Adrenal gland (tissue), 12 donors: ENCODE data around the gene TOX2. TPM values are rescaled to one million over a fixed set of nuclear protein-coding genes. Genes with fewer than 3 reads are reported as not detected.

ENCODE experiments used
- DNase-seq, 7 donors: peaks; one replicate each; pipeline ENCODE4 v3.0.0-alpha.2; 2019 to 2020
- H3K27ac ChIP-seq, 5 donors: fragments of 200-600 bp; sonication (generic) in 4 of 5; 1 replicate in 3 of 5; 2 replicates in 2 of 5; pipeline versions ENCODE4 v1.5.1 to v1.8.0; 2016 to 2020; ENCODE audit warnings: mild to moderate bottlenecking in 1 of 5
- H3K27me3 ChIP-seq: fragments of 200-600 bp; 2 replicates; pipeline ENCODE4 v1.8.0; 2021
- H3K36me3 ChIP-seq, 2 donors: fragments of 200-600 bp; replicated peaks in 1 of 2; 1 replicate in 1 of 2; 2 replicates in 1 of 2; pipeline versions ENCODE4 v1.5.1 to v1.8.0; 2018 to 2022
- H3K4me1 ChIP-seq, 2 donors: fragments of 200-600 bp; replicated peaks in 1 of 2; 1 replicate in 1 of 2; 2 replicates in 1 of 2; pipeline versions ENCODE4 v1.5.1 to v1.8.0; 2018 to 2021
- H3K4me3 ChIP-seq, 4 donors: fragments of 200-600 bp; sonication (generic) in 3 of 4; one replicate each; pipeline ENCODE4 v1.5.1; 2016 to 2018
- H3K9me3 ChIP-seq, 3 donors: fragments of 200-600 bp; sonication (generic) in 1 of 3; replicated peaks in 1 of 3; 1 replicate in 2 of 3; 2 replicates in 1 of 3; pipeline versions ENCODE4 v1.5.1 to v1.8.0; 2016 to 2021
- CTCF ChIP-seq, 6 experiments: fragments of 450-650 bp in 4 of 6; fragments of 200-600 bp in 2 of 6; sonication (generic) in 1 of 6; IDR thresholded peaks; 1 replicate in 5 of 6; 2 replicates in 1 of 6; pipeline versions ENCODE4 v1.5.1 to v1.8.0; 2016 to 2021; ENCODE audit warnings: antibody characterized with exemption in 6 of 6, mild to moderate bottlenecking in 2 of 6, moderate library complexity in 1 of 6
- POLR2A ChIP-seq, 2 donors: fragments of 450-650 bp; IDR thresholded peaks; one replicate each; pipeline ENCODE4 v1.6.1; 2017; ENCODE audit warnings: antibody characterized with exemption in 2 of 2, mild to moderate bottlenecking in 2 of 2, moderate library complexity in 1 of 2
- WGBS, 4 donors: extraction: QIAGEN DNeasy Blood & Tissue Kit in 2 of 4; methylation state at CpG; one replicate each; pipeline versions ENCODE4 v1.1.5 to v1.1.7; 2013 to 2017; 5-methylcytosine and 5-hydroxymethylcytosine counted together
- intact Hi-C, 2 donors: fragments of 100-400 bp; cut with DNase I; formaldehyde crosslinking; loops; one replicate each; pipeline versions ENCODE4 v1.14.1 to v1.15.0; 2022 to 2023
- polyA plus RNA-seq, 3 donors: library from polyadenylated mRNA; stranded (reverse); fragments of 200-250 nt in 2 of 3; fragments of 350-450 nt in 1 of 3; fragmentation: Illumina TruSeq in 1 of 3; extraction: RNeasy Lipid Tissue Mini Kit (QIAGEN cat#74804) in 1 of 3; gene quantifications; one replicate each; pipeline ENCODE4 v1.2.3, GENCODE V29; 2013 to 2014
- total RNA-seq, 9 donors: library from RNA; depleted of rRNA in 4 of 9; stranded (reverse); fragments of >200 nt in 4 of 9; fragments of 120-200 nt in 1 of 9; fragmentation: NEBNext Ultra II Directional in 1 of 9; extraction: Animal tissue kit (Norgen Biotek cat#: 25700) in 1 of 9; gene quantifications; one replicate each; pipeline versions ENCODE4 v1.1.0 to v1.2.4, GENCODE V29; 2013 to 2023
- donor health status: healthy with polysubstance abuse.
- donor health status: Bipolar disorder and iron deficiency.
- donor health status: DM: yes; HTN: yes; CAD: no.
- donor health status: DM: no; HTN: no; CAD: no.
- donor health status: DM: no; HTN: no; CAD: no.
- donor health status: DM: yes; HTN: yes; CAD: no.

The TOX2 gene
- total and polyA plus RNA-seq, 12 donors: 0.33 to 7.6 (median 2.8) TPM

- no peaks in the 10 kb centered on the region for H3K36me3 ChIP-seq
- H3K4me3 ChIP-seq: no peak overlapping the region
- intact Hi-C loops: no loop called here
- 87 to 95% (median 90%) methylated on average over 4 of the region's 4 CpGs for WGBS, 4 donors
- no peaks in the 10 kb centered on the region for H3K27me3 ChIP-seq
- no peak for DNase-seq
- no peaks in the 10 kb centered on the region for H3K9me3 ChIP-seq
- no peak overlapping the region for H3K27ac ChIP-seq
- TF ChIP-seq CTCF (IDR thresholded peaks at IDR 0.05): no peak
- TF ChIP-seq POLR2A (IDR thresholded peaks at IDR 0.05): no peak
- peaks cover 10 to 20% of the 10 kb centered on the region in 2 donors for H3K4me1 ChIP-seq
Observed at GRCh38 chr20:43962530-43962929, 47.9 kb downstream of the TOX2 start.

DNA sequence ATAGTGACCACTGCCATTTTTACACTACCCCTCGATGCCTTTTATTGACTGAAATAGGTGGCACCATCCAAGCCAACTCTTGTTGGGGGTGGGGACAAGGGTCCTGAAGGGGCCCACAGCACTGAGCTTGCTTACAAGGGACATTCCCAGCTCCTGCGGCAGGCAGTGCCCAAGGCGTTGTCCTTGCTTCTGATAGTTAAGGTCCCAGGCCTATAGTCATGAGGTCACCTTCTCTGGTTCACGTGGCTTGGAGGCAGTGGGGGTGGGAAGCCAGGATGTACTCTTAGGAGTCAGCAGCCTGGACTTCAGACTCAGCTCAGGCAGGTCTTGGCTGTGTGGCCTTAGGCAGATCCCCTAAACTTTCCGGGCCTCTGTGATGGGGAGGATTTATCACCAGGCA lies 48.6 kb downstream of the TOX2 start:
- no peak for TF ChIP-seq POLR2A (IDR thresholded peaks at IDR 0.05)
- no peak for TF ChIP-seq CTCF (IDR thresholded peaks at IDR 0.05)
- Histone ChIP-seq H3K4me1 (peaks cover 10 to 20% of the 10 kb centered on the region in 2 donors), H3K27ac (no peak overlapping the region), H3K4me3 (no peak overlapping the region), H3K9me3 (no peaks in the 10 kb centered on the region), H3K36me3 (no peaks in the 10 kb centered on the region), H3K27me3 (no peaks in the 10 kb centered on the region)
- intact Hi-C loops: no loop called here
- 45 to 91% (median 85%) methylated on average over 4 to 5 of the region's 5 CpGs for WGBS, 4 donors
- peak in 1 of 7 donors; percentile 21 for DNase-seq

DNA sequence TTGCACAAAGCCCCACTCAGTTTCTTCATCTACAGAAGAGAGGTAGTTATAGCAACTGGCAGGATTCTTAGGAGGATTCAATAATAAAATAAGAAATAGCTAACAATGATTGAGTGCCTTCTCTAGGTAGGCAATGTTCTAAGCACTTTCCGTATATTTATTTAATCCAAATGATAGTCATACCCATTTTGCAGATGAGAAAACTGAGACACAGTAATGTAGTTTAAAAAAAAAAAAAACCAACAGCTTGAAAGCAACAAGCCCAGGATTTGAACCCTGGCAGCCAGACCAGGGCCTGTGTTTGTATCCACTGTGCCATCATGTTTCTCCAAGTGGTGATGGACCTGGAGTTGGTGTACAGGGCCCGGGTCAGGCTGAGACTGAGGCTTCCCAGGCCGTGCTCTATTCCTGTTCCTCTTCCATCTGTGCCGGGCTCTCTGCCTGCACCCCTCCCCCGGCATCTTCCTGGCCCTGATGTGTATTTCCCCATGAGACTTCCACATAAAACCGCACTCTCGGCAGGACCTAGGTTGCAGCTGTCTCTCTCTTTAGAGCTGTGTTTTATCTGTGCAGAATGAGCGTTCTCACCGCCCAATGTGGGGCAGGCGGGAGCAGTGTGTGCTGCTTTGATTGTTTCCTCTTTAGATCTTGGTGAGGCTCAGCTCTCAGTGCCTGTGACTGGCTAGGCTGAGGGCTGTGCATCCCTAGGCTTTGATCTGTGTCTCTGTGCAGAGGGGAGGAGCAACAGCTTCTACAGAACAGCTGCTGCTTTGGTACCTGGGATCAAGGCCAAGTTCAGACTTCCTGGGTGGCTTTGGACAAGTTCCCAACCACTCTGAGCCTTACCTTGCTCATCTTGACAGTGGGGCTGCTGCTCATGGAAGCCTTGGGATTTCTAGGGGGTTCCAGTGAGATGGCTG lies 49.5 kb downstream of the TOX2 start:
- TF ChIP-seq CTCF (IDR thresholded peaks at IDR 0.05) (no peak), POLR2A (IDR thresholded peaks at IDR 0.05) (no peak)
- Histone ChIP-seq H3K9me3 (no peaks in the 10 kb centered on the region), H3K4me3 (no peak overlapping the region), H3K27ac (no peak overlapping the region), H3K4me1 (peaks cover 4 to 13% of the 10 kb centered on the region in 2 donors), H3K36me3 (no peaks in the 10 kb centered on the region), H3K27me3 (no peaks in the 10 kb centered on the region)
- intact Hi-C loops: no loop called here
- 48 to 56% (median 52%) methylated on average over 10 of the region's 10 CpGs for WGBS, 4 donors
- peak in 3 of 7 donors; percentile 31 to 51 (median 51) for DNase-seq

DNA sequence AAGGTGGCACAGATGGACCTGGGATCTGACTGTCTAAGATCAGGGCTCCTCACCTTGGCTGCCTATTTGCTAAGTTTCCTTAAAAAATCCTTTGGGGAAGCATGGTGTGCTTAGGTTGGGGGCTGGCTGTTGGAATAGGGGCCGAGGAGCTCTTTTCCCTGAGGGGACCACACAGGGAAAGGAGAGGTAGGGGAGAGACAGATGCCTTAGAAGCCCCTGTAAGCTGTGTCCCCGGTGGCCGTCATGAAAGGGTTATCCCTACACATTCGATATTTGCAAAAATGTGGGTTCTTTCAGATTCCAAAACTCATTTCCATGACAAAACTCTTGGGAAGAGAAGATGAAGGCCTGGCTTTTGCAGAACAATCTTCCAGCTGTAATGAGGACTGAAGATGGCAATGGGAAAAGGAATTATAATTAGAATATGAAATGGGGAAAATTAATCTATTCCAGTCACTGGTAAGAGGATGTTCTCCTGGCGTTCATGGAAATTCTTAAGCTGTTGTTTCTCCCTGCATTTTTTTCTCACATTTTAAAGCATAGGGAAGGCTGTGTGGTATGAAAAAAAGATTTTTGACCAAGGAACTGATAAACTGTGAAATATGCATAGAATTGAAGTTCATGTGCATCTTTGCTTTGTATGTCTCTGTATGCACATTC lies 53.8 kb downstream of the TOX2 start:
- 56 to 73% (median 65%) methylated on average over 5 of the region's 5 CpGs for WGBS, 4 donors
- DNase-seq: no peak
- no peak overlapping the region for H3K27ac ChIP-seq
- no peaks in the 10 kb centered on the region for H3K27me3 ChIP-seq
- no peak for TF ChIP-seq CTCF (IDR thresholded peaks at IDR 0.05)
- TF ChIP-seq POLR2A (IDR thresholded peaks at IDR 0.05): no peak
- no peaks in the 10 kb centered on the region for H3K9me3 ChIP-seq
- intact Hi-C loops: no loop called here
- H3K4me3 ChIP-seq: no peak overlapping the region
- H3K36me3 ChIP-seq: no peaks in the 10 kb centered on the region
- no peaks in the 10 kb centered on the region for H3K4me1 ChIP-seq
